Gastroesophageal sphincter (tissue), 4 donors: ENCODE results near the gene GRAMD4. TPM values are rescaled to one million over a fixed set of nuclear protein-coding genes. Genes with fewer than 3 reads are reported as not detected.

Experiments used
- ATAC-seq: fragments of 150-250 bp; one replicate; pipeline ENCODE4 v1.9.1; 2016; ENCODE audit warnings: mild to moderate bottlenecking, moderate library complexity
- H3K27ac ChIP-seq, 4 donors: fragments of 200-600 bp; sonication (generic) in 3 of 4; 1 replicate in 3 of 4; 2 replicates in 1 of 4; pipeline ENCODE4 v1.5.1; 2016 to 2019
- H3K27me3 ChIP-seq: fragments of 200-600 bp; sonication (generic); one replicate; pipeline ENCODE4 v1.5.1; 2019
- H3K36me3 ChIP-seq, 2 donors: fragments of 200-600 bp; sonication (generic); one replicate each; pipeline ENCODE4 v1.5.1; 2019; ENCODE audit warnings: control low read depth in 1 of 2
- H3K4me1 ChIP-seq, 3 donors: fragments of 200-600 bp; sonication (generic); 1 replicate in 2 of 3; 2 replicates in 1 of 3; pipeline ENCODE4 v1.5.1; 2016 to 2019; ENCODE audit warnings: control low read depth in 2 of 3
- H3K4me3 ChIP-seq, 2 donors: fragments of 200-600 bp; sonication (generic); one replicate each; pipeline ENCODE4 v1.5.1; 2019; ENCODE audit warnings: mild to moderate bottlenecking in 1 of 2, moderate library complexity in 1 of 2
- H3K9me3 ChIP-seq, 3 donors: fragments of 200-600 bp; sonication (generic); one replicate each; pipeline ENCODE4 v1.5.1; 2017 to 2019; ENCODE audit warnings: control low read depth in 2 of 3
- CTCF ChIP-seq, 4 experiments: fragments of 200-600 bp in 2 of 4; fragments of 450-650 bp in 2 of 4; sonication (generic) in 1 of 4; IDR thresholded peaks; one replicate each; pipeline ENCODE4 v1.5.1; 2017 to 2019; ENCODE audit warnings: antibody characterized with exemption in 4 of 4, mild to moderate bottlenecking in 2 of 4, moderate library complexity in 2 of 4
- EP300 ChIP-seq: sonication (generic); formaldehyde crosslinking; IDR thresholded peaks from one replicate; pipeline ENCODE4 v1.6.1; 2017; ENCODE audit warnings: antibody characterized with exemption, mild to moderate bottlenecking
- POLR2A ChIP-seq, 2 donors: fragments of 450-650 bp; IDR thresholded peaks; one replicate each; pipeline ENCODE4 v1.6.1; 2017; ENCODE audit warnings: antibody characterized with exemption in 2 of 2, mild to moderate bottlenecking in 2 of 2, moderate library complexity in 1 of 2
- POLR2AphosphoS5 ChIP-seq: sonication (generic); formaldehyde crosslinking; IDR thresholded peaks from one replicate; pipeline ENCODE4 v1.6.1; 2017; ENCODE audit warnings: antibody characterized with exemption
- WGBS, 2 donors: methylation state at CpG; one replicate each; pipeline ENCODE4 v1.1.5; 2018; ENCODE audit warnings: low coverage in 1 of 2; 5-methylcytosine and 5-hydroxymethylcytosine counted together
- total RNA-seq, 4 donors: library from RNA; depleted of rRNA; stranded (reverse); fragments of >200 nt; gene quantifications; one replicate each; pipeline ENCODE4 v1.1.0, GENCODE V29; 2016

GRAMD4 gene
- total RNA-seq, 4 donors from 2014 or later: 10.8 to 53.3 (median 33.2) TPM

- no CpG with 5 or more reads among the region's 11 CpGs for WGBS, 2 donors
- no peaks in the 10 kb centered on the region for H3K9me3 ChIP-seq
- H3K4me1 ChIP-seq: peaks cover 0 to 19% (median 11%) of the 10 kb centered on the region in 3 donors
- H3K36me3 ChIP-seq: peaks cover 0 to 68% of the 10 kb centered on the region in 2 donors
- ATAC-seq: no peak
- peak overlapping the region in 3 of 4 donors; percentile 24 to 65 (median 51) for H3K27ac ChIP-seq
- TF ChIP-seq EP300: no peak
- H3K4me3 ChIP-seq: no peak overlapping the region
- no peaks in the 10 kb centered on the region for H3K27me3 ChIP-seq
Measured at GRCh38 chr22:46674906-46675305, 54.7 kb downstream of the GRAMD4 start.

- ATAC-seq: no peak
- Histone ChIP-seq H3K9me3 (no peaks in the 10 kb centered on the region), H3K4me3 (no peak overlapping the region), H3K27me3 (no peaks in the 10 kb centered on the region), H3K4me1 (peaks cover 0 to 23% (median 13%) of the 10 kb centered on the region in 3 donors), H3K36me3 (peaks cover 0 to 62% of the 10 kb centered on the region in 2 donors), H3K27ac (no peak overlapping the region)
- TF ChIP-seq POLR2A (IDR thresholded peaks at IDR 0.05) (no peak), EP300 (no peak), POLR2AphosphoS5 (no peak), CTCF (IDR thresholded peaks at IDR 0.05) (no peak)
- 100% methylated on average over 4 of the region's 13 CpGs; no CpG with 5 or more reads in 1 of the 2 donors for WGBS, 2 donors
Measured at GRCh38 chr22:46675479-46675878, 55.3 kb downstream of the GRAMD4 start.

GRCh38 chr22:46675938-46676337 is 55.8 kb downstream of the GRAMD4 start:
- no peak overlapping the region for H3K4me3 ChIP-seq
- H3K4me1 ChIP-seq: peaks cover 0 to 23% (median 13%) of the 10 kb centered on the region in 3 donors
- H3K27me3 ChIP-seq: no peaks in the 10 kb centered on the region
- TF ChIP-seq POLR2AphosphoS5: no peak
- TF ChIP-seq POLR2A (IDR thresholded peaks at IDR 0.05): no peak
- TF ChIP-seq EP300: no peak
- TF ChIP-seq CTCF (IDR thresholded peaks at IDR 0.05): no peak
- H3K27ac ChIP-seq: no peak overlapping the region
- no peaks in the 10 kb centered on the region for H3K9me3 ChIP-seq
- H3K36me3 ChIP-seq: peaks cover 0 to 58% of the 10 kb centered on the region in 2 donors
- WGBS, 2 donors: 96% methylated on average over 10 of the region's 16 CpGs; no CpG with 5 or more reads in 1 of the 2 donors
- no peak for ATAC-seq

GRCh38 chr22:46676479-46676878 is 56.3 kb downstream of the GRAMD4 start:
- H3K27me3 ChIP-seq: no peaks in the 10 kb centered on the region
- no peak for TF ChIP-seq POLR2A (IDR thresholded peaks at IDR 0.05)
- no peak for TF ChIP-seq POLR2AphosphoS5
- TF ChIP-seq EP300: no peak
- TF ChIP-seq CTCF (IDR thresholded peaks at IDR 0.05): no peak
- WGBS, 2 donors: no CpG with 5 or more reads among the region's 15 CpGs
- no peaks in the 10 kb centered on the region for H3K9me3 ChIP-seq
- peaks cover 0 to 23% (median 13%) of the 10 kb centered on the region in 3 donors for H3K4me1 ChIP-seq
- ATAC-seq: no peak
- H3K4me3 ChIP-seq: no peak overlapping the region
- H3K36me3 ChIP-seq: peaks cover 0 to 55% of the 10 kb centered on the region in 2 donors
- no peak overlapping the region for H3K27ac ChIP-seq

GRCh38 chr22:46676881-46677280 is 56.7 kb downstream of the GRAMD4 start:
- Histone ChIP-seq H3K4me3 (no peak overlapping the region), H3K27ac (no peak overlapping the region)

More at GRCh38 chr22:46676881-46677280, 56.7 kb downstream of the GRAMD4 start:
- no peaks in the 10 kb centered on the region for H3K9me3 ChIP-seq
- no peaks in the 10 kb centered on the region for H3K27me3 ChIP-seq
- TF ChIP-seq EP300 (no peak), POLR2AphosphoS5 (no peak), CTCF (IDR thresholded peaks at IDR 0.05) (no peak), POLR2A (IDR thresholded peaks at IDR 0.05) (no peak)
- peaks cover 0 to 58% of the 10 kb centered on the region in 2 donors for H3K36me3 ChIP-seq
- H3K4me1 ChIP-seq: peaks cover 0 to 23% (median 13%) of the 10 kb centered on the region in 3 donors
- no peak for ATAC-seq
- WGBS, 2 donors: 82% methylated on average over 7 of the region's 14 CpGs; no CpG with 5 or more reads in 1 of the 2 donors
